ENCODE results near the gene CEBPZOS. TPM values are rescaled to one million over a fixed set of nuclear protein-coding genes. Genes with fewer than 3 reads are reported as not detected.
A peak's percentile ranks its signal among the peaks of the same experiment; 100 is the strongest.

CEBPZOS gene
- total RNA-seq, 3 donors from 2014 or later (not counting 1 experiment from before 2014, with no cell fraction given) = 30.3 to 37.0 (median 30.9) TPM

GRCh38 chr2:37231241-37232130, 35.2 kb downstream of the CEBPZOS start, which contains the start of the genes CEBPZ and NDUFAF7:
TSS of gene CEBPZ (minus strand) at chr2:37231596. CDS start at chr2:37231567, 29 bp downstream.
TSS of gene NDUFAF7 (plus strand) at chr2:37231658. CDS start at chr2:37231706, 48 bp downstream.
- no peak within 1 kb of the TSS for H3K4me3 Mint-ChIP-seq
- no peak within 1 kb of the TSS for H3K27ac Mint-ChIP-seq
- ATAC-seq (peak; percentile 85 to 94 (median 89)), DNase-seq (peak; percentile 77 to 94)
- H3K27me3 Mint-ChIP-seq (ENCODE audit: low read depth in 2 of 2) = no peaks in the 10 kb centered on the region
- H3K36me3 Mint-ChIP-seq = peaks cover 13% of the 10 kb centered on the region
- Histone ChIP-seq H3K36me3 (ENCODE audit: control insufficient read depth, insufficient read depth, low read length) (peaks cover 20% of the 10 kb centered on the region), H3K4me1 (ENCODE audit: control insufficient read depth, insufficient read depth, low read length) (peaks cover 25% of the 10 kb centered on the region), H3K27ac (ENCODE audit: low read length) (peak within 1 kb of the TSS; percentile 97), H3K9me3 (ENCODE audit: control insufficient read depth, insufficient read depth, low read length) (no peaks in the 10 kb centered on the region), H3K4me3 (ENCODE audit: low read length) (peak within 1 kb of the TSS; percentile 91), H3K27me3 (ENCODE audit: control insufficient read depth, insufficient read depth, low read length) (no peaks in the 10 kb centered on the region)
- H3K9me3 Mint-ChIP-seq = peaks cover 0 to 2% of the 10 kb centered on the region in 2 donors
- intact Hi-C loops (cut with micrococcal nuclease) = loop anchor here (1.0 to 10.0 kb wide), 3 partner anchors 30 to 147 kb away; partner anchors contain the start of genes GPATCH11, HEATR5B and PRKD3
- H3K4me1 Mint-ChIP-seq = peaks cover 11 to 16% of the 10 kb centered on the region in 2 donors
- no peak for TF ChIP-seq CTCF (IDR thresholded peaks at IDR 0.05)
- under 1% methylated on average over 73 of the region's 73 CpGs for WGBS (ENCODE audit: insufficient coverage)

- Mint-ChIP-seq H3K4me1 (peaks cover 6 to 10% of the 10 kb centered on the region in 2 donors), H3K4me3 (no peak overlapping the region), H3K27ac (no peak overlapping the region), H3K9me3 (peaks cover 0 to 2% of the 10 kb centered on the region in 2 donors), H3K36me3 (peaks cover 8% of the 10 kb centered on the region), H3K27me3 (ENCODE audit: low read depth in 2 of 2) (no peaks in the 10 kb centered on the region)
- Histone ChIP-seq H3K9me3 (ENCODE audit: control insufficient read depth, insufficient read depth, low read length) (no peaks in the 10 kb centered on the region), H3K36me3 (ENCODE audit: control insufficient read depth, insufficient read depth, low read length) (peaks cover 13% of the 10 kb centered on the region), H3K4me1 (ENCODE audit: control insufficient read depth, insufficient read depth, low read length) (peaks cover 25% of the 10 kb centered on the region), H3K4me3 (ENCODE audit: low read length) (peak overlapping the region; percentile 91), H3K27ac (ENCODE audit: low read length) (peak overlapping the region; percentile 97), H3K27me3 (ENCODE audit: control insufficient read depth, insufficient read depth, low read length) (no peaks in the 10 kb centered on the region)
- intact Hi-C loops (cut with micrococcal nuclease) = loop anchor here (10.0 kb wide), 1 partner anchor 148 kb away; the partner anchor contains the start of genes GPATCH11 and HEATR5B
- TF ChIP-seq CTCF (IDR thresholded peaks at IDR 0.05) = no peak
- WGBS (ENCODE audit: insufficient coverage) = 27% methylated on average over 18 of the region's 18 CpGs
- ATAC-seq = peak; percentile 3 to 27 (median 7)
- peak in 1 of 2 donors; percentile 20 for DNase-seq
Observed at GRCh38 chr2:37232131-37232933, 36.0 kb downstream of the CEBPZOS start.

GRCh38 chr2:37243435-37243834, 47.1 kb downstream of the CEBPZOS start:
- Mint-ChIP-seq H3K9me3 (no peaks in the 10 kb centered on the region), H3K27ac (peak overlapping the region in 1 of 2 donors; percentile 30), H3K4me3 (no peak overlapping the region), H3K4me1 (peaks cover 0 to 4% of the 10 kb centered on the region in 2 donors), H3K36me3 (peaks cover 30% of the 10 kb centered on the region), H3K27me3 (ENCODE audit: low read depth in 2 of 2) (no peaks in the 10 kb centered on the region)
- Histone ChIP-seq H3K4me1 (ENCODE audit: control insufficient read depth, insufficient read depth, low read length) (no peaks in the 10 kb centered on the region), H3K36me3 (ENCODE audit: control insufficient read depth, insufficient read depth, low read length) (peaks cover 68% of the 10 kb centered on the region), H3K27ac (ENCODE audit: low read length) (no peak overlapping the region), H3K9me3 (ENCODE audit: control insufficient read depth, insufficient read depth, low read length) (no peaks in the 10 kb centered on the region), H3K4me3 (ENCODE audit: low read length) (no peak overlapping the region), H3K27me3 (ENCODE audit: control insufficient read depth, insufficient read depth, low read length) (no peaks in the 10 kb centered on the region)
- ATAC-seq (no peak), DNase-seq (peak in 1 of 2 donors; percentile 47)
- no peak for TF ChIP-seq CTCF (IDR thresholded peaks at IDR 0.05)
- intact Hi-C loops (cut with micrococcal nuclease) = no loop called here
- 91% methylated on average over 3 of the region's 4 CpGs for WGBS (ENCODE audit: insufficient coverage)

Data from natural killer cell (primary cell).